Kidney epithelial cell (primary cell): ENCODE measurements around the gene ACTR10. TPM values are rescaled to one million over a fixed set of nuclear protein-coding genes. Genes with fewer than 3 reads are reported as not detected.

Source experiments
- DNase-seq: peaks from one replicate; pipeline ENCODE4 v3.0.0-alpha.2; 2010; ENCODE audit warnings: low read depth
- H3K27me3 ChIP-seq: 2 replicates; pipeline ENCODE4 v1.6.0; 2011; ENCODE audit warnings: low read length; ENCODE audit not compliant: control insufficient read depth, insufficient read depth
- H3K36me3 ChIP-seq: 2 replicates; pipeline ENCODE4 v1.5.1; 2011; ENCODE audit warnings: low read length; ENCODE audit not compliant: control insufficient read depth, insufficient read depth
- H3K4me3 ChIP-seq: 2 replicates; pipeline ENCODE4 v1.5.1; 2011; ENCODE audit warnings: low read depth, mild to moderate bottlenecking, control low read depth, low read length
- total RNA-seq: library from RNA; depleted of rRNA; stranded (reverse); fragments of >200 nt; gene quantifications from 2 replicates; pipeline ENCODE4 v1.2.3, GENCODE V29; 2015
- TF ChIP-seq, protein P1 (sequence below): IDR thresholded peaks from 2 replicates; pipeline ENCODE4 v1.5.1; 2011; ENCODE audit warnings: mild to moderate bottlenecking, moderate library complexity, low read length, control low read depth, inconsistent platforms; ENCODE audit not compliant: insufficient read depth, poor library complexity, severe bottlenecking

Gene ACTR10
- total RNA-seq, 1 donor from 2014 or later: 83.6 TPM

DNA sequence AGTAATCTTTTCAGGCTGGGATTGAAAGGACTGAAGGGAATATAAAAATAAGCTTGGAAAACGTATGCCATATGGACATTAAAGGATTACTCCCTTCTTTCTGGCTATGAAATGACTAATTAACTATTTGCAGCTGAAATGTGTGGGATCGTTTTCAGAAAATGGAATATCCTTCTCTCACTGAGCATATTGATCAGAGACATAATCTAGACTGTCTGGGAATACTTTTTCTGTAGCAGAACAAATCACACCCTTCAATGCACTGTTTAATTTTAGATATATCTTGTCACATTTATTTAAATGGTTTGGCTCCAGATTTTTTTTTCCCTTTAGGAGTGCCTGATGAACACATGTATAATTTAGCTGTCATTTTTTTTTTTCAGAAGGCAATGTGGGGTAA, 10.8 kb upstream of the ACTR10 start:
- H3K4me3 ChIP-seq: no peak overlapping the region
- no peaks in the 10 kb centered on the region for H3K36me3 ChIP-seq
- no peak for DNase-seq
- TF ChIP-seq, protein P1, sequence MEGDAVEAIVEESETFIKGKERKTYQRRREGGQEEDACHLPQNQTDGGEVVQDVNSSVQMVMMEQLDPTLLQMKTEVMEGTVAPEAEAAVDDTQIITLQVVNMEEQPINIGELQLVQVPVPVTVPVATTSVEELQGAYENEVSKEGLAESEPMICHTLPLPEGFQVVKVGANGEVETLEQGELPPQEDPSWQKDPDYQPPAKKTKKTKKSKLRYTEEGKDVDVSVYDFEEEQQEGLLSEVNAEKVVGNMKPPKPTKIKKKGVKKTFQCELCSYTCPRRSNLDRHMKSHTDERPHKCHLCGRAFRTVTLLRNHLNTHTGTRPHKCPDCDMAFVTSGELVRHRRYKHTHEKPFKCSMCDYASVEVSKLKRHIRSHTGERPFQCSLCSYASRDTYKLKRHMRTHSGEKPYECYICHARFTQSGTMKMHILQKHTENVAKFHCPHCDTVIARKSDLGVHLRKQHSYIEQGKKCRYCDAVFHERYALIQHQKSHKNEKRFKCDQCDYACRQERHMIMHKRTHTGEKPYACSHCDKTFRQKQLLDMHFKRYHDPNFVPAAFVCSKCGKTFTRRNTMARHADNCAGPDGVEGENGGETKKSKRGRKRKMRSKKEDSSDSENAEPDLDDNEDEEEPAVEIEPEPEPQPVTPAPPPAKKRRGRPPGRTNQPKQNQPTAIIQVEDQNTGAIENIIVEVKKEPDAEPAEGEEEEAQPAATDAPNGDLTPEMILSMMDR: no peak
- H3K27me3 ChIP-seq: no peaks in the 10 kb centered on the region

DNA sequence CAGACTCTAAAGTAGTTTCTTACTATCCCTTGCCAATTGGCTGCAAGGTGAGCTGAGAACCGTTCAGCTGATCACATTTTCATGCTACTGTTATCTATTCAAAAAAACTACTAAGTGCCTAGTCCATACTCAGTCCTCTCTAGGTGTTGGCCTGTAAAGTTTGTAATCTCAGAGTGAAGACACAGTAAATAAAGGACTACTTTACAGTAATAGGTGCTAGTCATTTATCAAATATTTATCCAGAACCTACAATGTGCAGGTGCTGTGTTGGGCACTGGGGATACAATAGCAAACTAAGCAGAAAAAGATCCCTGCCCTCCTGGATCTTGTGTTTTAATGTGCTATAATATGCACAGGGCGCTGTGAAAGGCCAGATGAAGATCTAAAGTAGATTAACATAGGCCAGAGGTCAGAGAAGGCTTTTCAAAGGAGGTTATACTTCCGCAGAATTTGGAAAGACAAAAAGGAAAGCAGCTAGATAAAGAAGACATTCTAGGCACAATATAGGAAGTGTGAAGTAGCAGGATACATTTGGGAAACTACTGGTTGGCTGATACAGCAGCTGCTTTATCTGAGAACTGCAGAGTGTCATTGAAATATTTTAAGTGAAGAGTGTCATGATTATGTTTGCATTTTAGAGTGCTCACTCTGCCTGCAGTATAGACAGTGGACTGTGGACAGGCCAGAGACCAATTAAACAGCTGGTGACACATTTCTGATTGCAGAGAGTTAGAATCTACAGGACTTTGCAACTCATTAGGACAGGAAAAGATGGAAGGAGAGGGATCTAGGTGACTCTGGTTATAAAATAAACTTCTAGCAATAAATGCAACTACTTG, 8.0 kb upstream of the ACTR10 start:
- DNase-seq: no peak
- Histone ChIP-seq H3K4me3 (no peak overlapping the region), H3K36me3 (no peaks in the 10 kb centered on the region), H3K27me3 (no peaks in the 10 kb centered on the region)
- TF ChIP-seq, protein P1: no peak

DNA sequence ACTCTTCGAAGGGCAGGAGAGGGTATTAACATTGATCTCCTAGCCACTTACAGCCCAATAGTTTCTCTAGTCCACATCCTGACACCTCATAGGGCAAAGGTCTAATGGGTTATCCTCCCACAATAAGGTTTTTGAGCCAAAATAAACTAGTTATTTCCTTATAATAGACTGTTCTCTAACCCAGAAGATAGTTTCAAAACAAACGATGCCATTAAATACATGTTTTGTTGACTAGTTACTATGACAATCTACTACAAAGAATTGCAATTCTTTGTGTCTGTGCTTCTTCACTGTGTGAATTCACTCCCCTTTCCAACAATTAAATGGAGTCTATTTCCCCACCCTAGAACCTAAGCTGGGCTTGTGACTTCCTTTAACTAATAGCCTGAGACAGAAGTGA, 6.4 kb upstream of the ACTR10 start:
- H3K4me3 ChIP-seq: no peak overlapping the region
- TF ChIP-seq, protein P1: no peak
- H3K27me3 ChIP-seq: no peaks in the 10 kb centered on the region
- DNase-seq: no peak
- no peaks in the 10 kb centered on the region for H3K36me3 ChIP-seq

DNA sequence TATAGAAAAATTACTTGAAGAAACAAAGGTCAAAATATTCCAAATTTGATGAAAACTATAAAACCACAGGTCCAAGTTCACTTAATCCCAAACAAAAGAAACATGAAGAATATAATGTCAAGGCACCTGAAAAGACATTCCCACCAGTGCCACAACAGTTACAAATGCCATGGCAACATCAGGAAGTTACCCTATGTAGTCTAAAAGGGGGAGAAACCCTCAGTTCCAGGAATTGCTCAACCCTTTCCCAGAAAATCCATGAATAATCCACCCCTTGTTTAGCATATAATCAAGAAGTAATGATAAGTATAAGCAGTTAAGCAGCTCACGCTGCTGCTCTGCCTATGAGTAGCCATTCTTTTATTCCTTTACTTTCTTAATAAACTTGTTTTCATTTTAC, 3.8 kb upstream of the ACTR10 start:
- Histone ChIP-seq H3K36me3 (no peaks in the 10 kb centered on the region), H3K27me3 (no peaks in the 10 kb centered on the region), H3K4me3 (no peak overlapping the region)
- TF ChIP-seq, protein P1: no peak
- no peak for DNase-seq

DNA sequence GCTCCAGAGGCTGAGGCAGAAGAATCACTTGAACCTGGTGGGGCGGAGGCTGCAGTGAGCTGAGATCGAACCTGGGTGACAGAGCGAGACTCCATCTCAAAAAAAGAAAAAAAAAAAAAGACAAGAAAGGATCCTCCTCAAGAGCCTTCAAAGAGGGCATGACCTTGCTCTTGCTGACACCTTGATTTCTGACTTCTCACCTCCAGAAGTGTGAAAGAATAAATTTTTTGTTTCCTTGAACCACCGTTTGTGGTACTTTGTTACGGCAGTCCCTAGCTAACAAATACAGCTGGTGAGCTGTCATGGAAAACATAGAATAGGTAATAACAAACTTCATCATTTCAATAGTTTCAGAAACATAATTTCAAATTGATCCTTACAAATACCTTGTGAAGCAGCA, 1.9 kb upstream of the ACTR10 start:
- TF ChIP-seq, protein P1: no peak
- Histone ChIP-seq H3K27me3 (no peaks in the 10 kb centered on the region), H3K36me3 (no peaks in the 10 kb centered on the region), H3K4me3 (no peak overlapping the region)
- no peak for DNase-seq

DNA sequence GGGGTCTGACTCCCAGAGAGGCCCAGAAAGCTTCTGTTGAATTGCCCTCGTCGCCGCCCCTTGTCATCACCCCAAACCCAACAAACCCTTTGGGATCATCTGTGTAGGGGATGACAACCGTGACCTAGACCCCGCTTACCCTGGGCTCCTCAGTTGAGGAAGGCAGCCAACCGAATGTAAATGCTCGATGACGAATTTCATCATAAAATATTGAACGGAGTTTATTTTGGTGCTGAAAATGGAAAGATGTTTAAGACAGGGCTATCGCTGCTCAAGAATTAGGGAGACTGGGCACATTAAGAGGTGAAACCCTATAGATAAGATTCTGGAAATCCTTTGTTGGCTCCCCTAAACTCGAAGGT, 512 bp downstream of the ACTR10 start:
- no peak for DNase-seq
- TF ChIP-seq, protein P1: no peak
- H3K27me3 ChIP-seq: no peaks in the 10 kb centered on the region
- H3K4me3 ChIP-seq: peak overlapping the region; percentile 58
- no peaks in the 10 kb centered on the region for H3K36me3 ChIP-seq
